ENCODE measurements around the gene NDUFB10.
A peak's percentile ranks its signal among the peaks of the same experiment; 100 is the strongest.
"Not testable (repeated sequence)": the region's sequence is repeated elsewhere in the genome, so short reads cannot be mapped to it uniquely, and the experiment has no call there.

The NDUFB10 gene

DNA sequence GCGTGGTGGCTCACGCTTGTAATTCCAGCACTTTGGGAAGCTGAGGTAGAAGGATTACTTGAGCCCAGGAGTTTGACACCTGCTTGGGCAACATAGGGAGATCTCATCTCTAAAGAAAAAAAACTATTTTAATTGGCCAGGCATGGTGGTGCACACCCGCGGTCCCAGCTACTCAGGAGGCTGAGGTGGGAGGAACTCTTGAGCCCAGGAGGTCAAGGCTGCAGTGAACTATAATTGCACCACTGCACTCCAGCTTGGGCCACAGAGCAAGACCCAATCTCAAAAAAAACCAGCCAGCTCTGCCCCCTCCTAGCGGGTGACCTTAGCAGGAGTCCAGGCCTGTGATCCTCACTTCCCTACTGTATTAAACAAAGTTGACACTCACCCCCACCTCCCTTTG lies 35.2 kb upstream of the NDUFB10 start:
- DNase-seq (ENCODE audit: low read depth) = no peak

GRCh38 chr16:1926271-1926670 lies 33.1 kb upstream of the NDUFB10 start:
- no peak for DNase-seq (ENCODE audit: low read depth)

DNA sequence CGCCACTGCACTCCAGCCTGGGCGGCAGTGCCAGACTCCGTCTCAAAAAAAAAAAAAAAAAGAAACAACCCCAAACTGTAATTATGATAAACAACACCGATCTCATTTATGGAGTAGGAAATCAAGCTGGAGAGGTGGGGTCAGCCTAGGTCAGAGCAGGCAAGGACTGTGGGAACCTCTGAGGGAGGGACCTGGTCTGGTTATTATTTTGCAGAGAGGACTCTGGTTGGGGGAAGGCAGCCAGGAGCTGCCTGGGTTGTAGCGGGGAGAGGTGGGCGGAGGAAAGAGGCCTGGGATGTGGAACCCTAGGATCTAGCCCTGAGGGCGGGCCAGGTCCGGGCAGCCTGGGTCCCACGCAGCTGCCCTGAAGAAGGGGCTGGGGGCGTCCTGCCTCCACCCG lies 30.2 kb upstream of the NDUFB10 start:
- DNase-seq (ENCODE audit: low read depth) = no peak

DNA sequence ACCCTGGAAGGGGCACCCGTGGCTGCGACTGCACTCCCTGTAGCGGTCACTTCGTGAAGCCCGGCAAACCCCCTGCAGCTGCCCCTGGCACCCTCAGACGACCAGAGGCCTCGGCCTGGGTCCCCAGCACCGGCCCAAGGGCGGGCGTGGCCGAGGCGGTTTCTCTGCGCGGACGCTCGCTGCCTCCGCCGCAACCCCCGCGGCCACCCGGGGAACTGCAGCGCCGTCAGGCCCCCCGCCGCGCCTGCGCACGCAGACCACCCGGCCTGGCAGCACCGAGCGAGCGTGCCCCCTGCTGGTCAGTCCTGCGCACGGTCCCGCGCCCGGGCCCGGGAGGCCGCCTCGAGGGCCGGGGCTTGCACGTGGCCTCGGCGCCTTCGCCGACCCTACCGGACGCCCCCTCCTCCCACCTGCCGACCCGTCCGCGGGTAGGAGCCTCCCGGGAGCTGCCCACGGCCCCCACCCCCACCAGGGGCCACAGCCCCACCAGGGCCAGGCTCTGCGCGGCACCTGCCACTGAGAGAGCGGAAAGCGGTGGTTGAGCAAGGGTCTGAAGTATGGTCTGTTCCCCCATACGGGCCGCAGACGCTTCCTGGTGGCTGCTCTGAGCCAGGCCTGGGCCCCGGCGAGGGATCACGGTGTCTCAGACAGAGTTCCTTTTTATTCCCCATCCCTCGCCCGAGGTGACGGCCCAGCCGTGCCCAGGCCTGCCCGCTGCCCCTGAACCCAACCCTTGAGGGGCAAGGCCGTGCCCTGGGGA lies 29.6 kb upstream of the NDUFB10 start:
- DNase-seq (ENCODE audit: low read depth) = peak; percentile 91

GRCh38 chr16:1930338-1930720 lies 29.0 kb upstream of the NDUFB10 start:
- DNase-seq (ENCODE audit: low read depth) = no peak

GRCh38 chr16:1932050-1933028 lies 27.0 kb upstream of the NDUFB10 start:
- no peak for DNase-seq (ENCODE audit: low read depth)

DNA sequence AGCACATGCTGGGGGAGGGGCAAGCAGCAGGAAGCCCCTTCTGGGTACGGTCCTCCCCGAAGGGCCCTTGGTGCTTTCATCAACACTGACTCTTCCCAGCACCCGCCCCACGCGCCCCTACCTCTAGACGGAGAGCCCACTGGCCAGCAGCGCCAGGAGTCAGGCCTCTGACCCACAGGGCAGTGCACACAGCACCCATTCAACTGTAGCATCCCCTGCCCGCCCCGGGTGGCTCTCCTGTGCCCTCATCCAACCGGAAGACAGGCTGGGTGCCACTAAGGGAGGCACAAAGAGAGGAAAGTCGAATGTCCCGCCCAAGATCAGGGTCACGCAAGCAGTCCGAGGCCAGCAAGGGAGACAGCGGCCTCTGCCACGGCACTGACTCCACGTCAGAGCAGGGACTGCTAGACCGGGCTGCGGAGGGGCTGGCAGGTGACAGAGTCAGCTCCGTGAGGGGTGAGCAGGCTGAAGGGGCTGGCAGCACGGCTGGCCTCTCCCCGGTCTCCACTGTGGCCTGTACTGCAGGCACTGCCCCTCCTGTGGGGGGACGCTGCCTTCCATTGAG lies 26.2 kb upstream of the NDUFB10 start:
- DNase-seq (ENCODE audit: low read depth) = no peak

GRCh38 chr16:1936945-1937479 lies 22.3 kb upstream of the NDUFB10 start:
- DNase-seq (ENCODE audit: low read depth) = no peak

GRCh38 chr16:1938316-1938715 lies 21.0 kb upstream of the NDUFB10 start:
- no peak for DNase-seq (ENCODE audit: low read depth)

- no peak for DNase-seq (ENCODE audit: low read depth)
These were observed 20.4 kb upstream of the NDUFB10 start for GRCh38 chr16:1938910-1939309.

GRCh38 chr16:1939833-1940232 lies 19.5 kb upstream of the NDUFB10 start:
- DNase-seq (ENCODE audit: low read depth) = not testable (repeated sequence)

- DNase-seq (ENCODE audit: low read depth) = no peak
These were observed 18.8 kb upstream of the NDUFB10 start for GRCh38 chr16:1940273-1941161.

DNA sequence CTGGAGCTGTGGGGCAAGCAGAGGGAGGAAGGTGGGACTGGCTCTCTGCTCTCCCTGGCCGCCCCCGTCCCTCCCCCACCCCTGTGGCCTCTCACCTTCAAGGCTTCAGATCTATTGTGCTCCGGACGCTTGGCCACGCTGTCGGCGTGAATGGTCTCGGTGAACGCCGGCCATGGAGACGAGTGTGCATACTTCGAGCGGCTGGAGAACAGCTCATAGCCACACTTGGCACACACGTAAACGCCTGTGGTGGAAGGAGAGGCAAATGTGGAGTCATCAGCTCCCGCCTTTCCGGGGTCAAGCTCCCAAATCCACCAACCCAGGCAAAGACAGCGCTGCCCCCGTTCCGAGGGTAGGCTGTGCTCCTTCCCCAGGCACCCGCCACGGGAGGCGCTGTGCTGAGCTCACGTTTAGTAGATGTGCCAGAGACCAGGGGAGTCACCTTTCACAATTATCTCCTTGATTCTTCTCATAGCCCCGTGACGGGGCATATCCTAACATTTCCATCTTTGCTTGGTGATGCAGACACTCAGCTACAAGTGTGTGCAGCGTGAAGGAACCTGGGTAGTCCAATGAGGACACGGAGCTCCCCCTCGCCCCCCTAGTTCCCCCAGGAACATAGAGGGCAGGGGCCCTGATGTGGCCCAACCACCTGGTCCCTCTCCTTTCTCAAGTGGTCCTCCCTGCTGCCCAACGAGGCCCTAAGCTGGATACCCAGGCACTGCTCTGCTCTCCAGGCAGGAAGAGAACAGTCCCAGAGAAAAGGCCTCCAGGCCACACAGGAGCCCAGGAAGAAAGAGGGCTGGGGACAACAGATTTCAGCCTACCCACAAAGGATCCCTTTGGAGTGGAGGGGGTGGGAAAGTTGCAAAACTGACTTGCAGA lies 17.9 kb upstream of the NDUFB10 start:
- no peak for DNase-seq (ENCODE audit: low read depth)

GRCh38 chr16:1942047-1942809 lies 17.1 kb upstream of the NDUFB10 start:
- DNase-seq (ENCODE audit: low read depth) = no peak

GRCh38 chr16:1942810-1943726 lies 16.3 kb upstream of the NDUFB10 start, which contains the start of gene MSRB1:
TSS of gene MSRB1 (minus strand) at chr16:1943199. CDS start at chr16:1943156, 43 bp downstream.
- DNase-seq (ENCODE audit: low read depth) = peak; percentile 98

DNA sequence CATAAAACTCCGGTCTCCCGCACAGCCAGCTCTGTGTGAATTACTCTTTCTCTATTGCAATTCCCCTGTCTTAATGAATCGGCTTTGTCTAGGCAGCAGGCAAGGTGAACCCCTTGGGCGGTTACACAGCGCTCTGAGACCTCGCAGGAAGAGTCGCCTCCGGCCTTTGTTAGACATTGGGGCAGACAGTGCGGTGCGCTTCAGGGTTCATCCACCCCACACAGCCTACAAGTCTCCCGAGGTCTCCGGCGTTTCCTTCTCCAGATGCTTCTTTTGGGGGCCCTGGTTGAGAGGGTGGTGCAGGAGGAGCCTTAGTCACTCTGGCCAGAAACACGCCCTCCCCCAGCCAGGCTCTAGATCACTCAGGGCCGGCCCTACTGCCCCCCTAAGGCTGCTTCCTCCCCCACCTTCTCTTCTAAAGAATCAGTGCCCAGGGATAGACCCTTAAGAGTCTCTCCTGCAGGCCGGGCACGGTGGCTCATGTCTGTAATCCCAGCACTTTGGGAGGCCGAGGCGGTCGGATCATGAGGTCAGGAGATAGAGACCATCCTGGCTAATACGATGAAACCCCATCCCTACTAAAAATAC lies 14.6 kb upstream of the NDUFB10 start:
- DNase-seq (ENCODE audit: low read depth) = no peak

- no peak for DNase-seq (ENCODE audit: low read depth)
These were observed 13.6 kb upstream of the NDUFB10 start for GRCh38 chr16:1945559-1946391.

Measured in activated T-cell treated with anti-CD3 and anti-CD28 coated beads for 24 hours (primary cell).